ENCODE data around the gene SIK3.

SIK3 gene

GRCh38 chr11:117107701-117108590, 9.7 kb upstream of the SIK3 start:
- DNase-seq: no peak

GRCh38 chr11:117100556-117100955, 2.3 kb upstream of the SIK3 start:
- DNase-seq: no peak

GRCh38 chr11:117099696-117100095, 1.5 kb upstream of the SIK3 start:
- DNase-seq: no peak

DNA sequence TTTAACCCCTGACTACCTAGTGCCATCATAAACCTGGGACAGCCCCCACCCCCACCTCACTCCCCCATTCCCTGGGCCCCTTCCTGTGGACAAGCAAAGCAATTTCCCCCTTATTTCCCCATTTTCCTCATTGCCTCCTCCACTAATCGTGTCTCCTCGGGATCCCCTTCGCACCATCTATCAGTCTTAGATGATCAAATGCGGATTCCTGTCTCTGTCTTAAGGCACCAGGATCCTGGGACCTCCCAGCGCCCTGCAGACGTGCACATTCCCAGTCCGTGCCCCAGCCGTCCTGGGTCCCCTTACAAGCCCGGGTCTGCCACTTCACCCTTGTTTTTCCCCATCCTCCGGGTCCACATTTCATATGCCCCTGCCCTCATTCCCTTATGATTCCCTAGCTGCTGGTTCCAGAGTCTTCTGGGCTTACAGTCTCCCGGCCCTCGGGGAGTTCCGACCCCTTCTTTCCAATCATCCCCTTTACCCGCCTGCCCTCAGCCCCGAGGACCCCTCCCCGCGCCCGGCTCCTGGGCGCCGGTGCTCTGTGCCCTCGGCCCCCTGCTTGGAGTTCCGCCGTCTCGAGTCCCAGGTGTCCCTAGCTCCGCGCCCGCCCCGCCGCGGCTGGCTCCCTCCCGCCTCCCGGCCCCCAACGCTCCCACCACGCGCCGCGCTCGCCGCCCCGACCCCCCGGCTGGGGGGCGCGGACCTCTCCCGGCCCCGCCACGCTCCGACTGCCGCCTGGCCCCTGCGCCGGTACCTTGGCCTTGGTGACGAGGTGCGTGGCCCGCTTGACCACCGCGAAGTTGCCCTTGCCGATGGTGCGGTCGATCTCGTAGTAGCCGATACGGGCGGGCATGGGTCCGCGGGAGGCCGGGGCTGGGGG, 599 bp downstream of the SIK3 start:
- peak; percentile 5 to 11 for DNase-seq

DNA sequence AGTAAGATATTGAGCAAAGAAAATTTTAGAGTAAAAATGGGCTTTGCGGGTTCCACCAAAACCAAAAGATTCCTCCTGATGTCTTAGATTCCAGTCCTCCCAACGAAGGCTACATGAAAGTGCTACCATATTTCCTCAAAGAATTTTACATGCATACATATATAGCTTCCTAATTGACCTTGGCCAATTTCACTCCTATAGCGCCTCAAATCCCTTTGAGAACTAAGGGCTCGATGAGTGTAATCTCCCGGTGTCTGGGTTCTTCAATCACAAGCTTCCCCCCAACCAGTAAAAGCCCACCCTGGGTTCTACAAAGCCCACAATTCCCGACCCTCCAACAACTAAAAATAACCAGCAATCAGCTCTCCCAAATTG, 1.2 kb downstream of the SIK3 start:
- DNase-seq: no peak

- DNase-seq: peak; percentile 20 to 33
Measured at GRCh38 chr11:117096201-117096991, 1.8 kb downstream of the SIK3 start.

DNA sequence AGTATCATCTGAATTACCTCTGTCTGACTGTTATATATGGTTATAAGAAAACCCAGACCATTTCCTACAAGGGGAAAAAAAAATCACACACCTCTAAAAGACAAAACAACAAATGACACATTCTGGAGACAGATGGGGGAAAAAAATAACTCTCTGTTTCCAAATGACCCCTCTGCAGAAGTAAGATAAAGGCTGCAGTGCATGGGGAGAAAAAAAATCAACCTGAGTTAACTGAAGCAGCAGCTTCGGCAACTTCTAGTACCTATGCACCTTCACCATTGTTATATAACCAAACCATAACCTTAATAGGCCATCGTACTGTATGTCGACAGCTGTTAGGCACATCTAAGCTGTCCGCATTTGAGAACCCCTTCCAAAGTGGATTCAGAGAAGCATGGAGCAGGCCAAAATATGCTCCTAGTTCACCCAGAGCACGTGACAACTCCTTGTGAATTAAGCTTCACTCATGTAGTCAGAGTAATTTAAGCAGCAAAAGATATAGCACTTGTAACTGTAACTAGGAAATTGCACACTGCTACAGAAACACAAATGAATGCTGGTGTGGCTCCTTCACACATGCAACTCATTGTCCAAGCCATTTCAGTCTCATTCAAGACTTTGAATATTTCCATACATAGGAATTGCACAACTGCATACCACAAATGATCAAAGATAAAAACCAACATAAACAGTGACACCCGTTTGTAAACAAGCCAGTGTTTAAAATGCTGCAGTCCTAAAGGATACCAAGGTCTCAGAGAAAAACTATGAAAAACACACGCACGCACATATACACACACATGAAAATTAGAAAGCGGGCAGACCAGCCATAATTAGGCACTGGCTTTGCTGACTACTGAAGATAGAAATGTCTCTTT, 2.7 kb downstream of the SIK3 start:
- no peak for DNase-seq

- DNase-seq: no peak
Measured at GRCh38 chr11:117094776-117095175, 3.5 kb downstream of the SIK3 start.

DNA sequence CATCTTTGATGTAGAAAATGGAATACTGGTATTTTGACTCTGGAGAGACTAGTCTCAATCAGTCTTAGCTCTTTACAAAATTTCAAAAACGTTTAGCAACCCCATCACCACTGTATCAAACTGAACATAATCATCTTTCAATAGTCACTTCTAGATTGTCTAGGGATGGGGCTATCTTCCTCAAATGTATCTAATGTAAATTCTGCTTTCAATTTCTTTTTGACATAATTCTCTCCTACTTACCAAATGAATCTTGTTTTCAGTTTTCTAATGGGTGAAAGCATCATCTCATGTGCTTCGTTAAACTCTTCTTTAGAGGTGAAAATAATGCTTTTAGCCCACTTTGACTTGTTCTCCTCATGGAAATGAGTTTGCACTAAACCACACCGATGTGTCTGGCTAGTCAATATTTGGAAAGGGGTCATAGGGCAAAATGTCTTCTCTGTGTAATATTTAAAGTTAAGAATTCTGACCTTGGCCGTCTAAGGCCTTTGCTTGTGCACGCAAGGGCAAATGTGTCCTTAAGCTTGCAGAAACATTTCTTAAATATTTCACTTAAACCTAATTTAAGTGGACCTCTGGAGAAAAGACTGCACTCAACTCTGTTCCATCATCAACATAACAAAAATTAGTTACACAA, 5.2 kb downstream of the SIK3 start:
- no peak for DNase-seq

GRCh38 chr11:117091753-117092477, 6.3 kb downstream of the SIK3 start:
- no peak for DNase-seq

DNA sequence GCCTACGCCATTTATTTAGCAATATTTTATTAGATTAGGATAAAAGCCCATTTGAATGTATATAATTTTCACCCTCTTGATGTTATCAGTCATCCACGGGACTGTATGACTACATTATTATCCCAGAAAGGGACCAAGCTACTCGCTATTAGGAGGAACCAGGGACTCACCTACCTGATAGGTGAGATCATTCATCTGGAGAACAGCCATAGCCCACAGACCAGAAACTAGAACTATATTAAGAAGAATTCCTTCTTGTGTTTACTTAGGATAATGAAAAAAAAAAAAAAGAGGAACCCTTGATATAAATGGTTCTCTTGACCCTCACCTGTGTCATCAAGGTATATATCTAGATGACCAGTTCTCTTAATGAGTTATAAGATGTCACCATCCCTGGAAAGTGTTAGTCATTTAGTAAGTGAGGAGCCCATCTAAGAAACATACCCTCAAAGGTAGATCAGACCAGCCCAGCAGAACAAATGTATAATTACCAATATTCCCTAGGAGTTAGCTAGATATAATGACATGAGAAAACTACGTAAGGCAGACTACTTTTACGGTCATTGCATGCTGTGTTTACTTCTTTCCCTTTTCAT, 8.0 kb downstream of the SIK3 start:
- DNase-seq: no peak

DNA sequence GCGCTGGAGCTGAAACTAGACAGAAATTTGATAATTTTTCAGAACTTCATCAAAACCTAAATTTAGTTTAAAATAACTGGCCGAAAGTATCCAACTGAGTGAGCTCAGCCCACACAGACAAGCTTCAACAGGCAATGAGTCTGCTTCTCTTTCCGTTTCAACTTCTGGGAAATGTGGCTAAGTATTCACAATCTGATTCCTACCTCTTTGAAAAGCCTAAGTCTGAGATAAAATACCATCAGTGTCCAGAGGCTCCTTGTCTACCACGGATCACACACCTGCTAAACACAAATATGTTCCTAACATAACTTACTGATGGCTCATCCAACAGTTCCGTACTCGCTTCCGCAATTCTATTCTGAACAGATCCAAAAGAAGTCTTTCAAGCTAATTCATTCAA, 8.5 kb downstream of the SIK3 start:
- no peak for DNase-seq

- no peak for DNase-seq
Measured at GRCh38 chr11:117087446-117087845, 10.8 kb downstream of the SIK3 start.

GRCh38 chr11:117084992-117085391, 13.2 kb downstream of the SIK3 start:
- no peak for DNase-seq

DNA sequence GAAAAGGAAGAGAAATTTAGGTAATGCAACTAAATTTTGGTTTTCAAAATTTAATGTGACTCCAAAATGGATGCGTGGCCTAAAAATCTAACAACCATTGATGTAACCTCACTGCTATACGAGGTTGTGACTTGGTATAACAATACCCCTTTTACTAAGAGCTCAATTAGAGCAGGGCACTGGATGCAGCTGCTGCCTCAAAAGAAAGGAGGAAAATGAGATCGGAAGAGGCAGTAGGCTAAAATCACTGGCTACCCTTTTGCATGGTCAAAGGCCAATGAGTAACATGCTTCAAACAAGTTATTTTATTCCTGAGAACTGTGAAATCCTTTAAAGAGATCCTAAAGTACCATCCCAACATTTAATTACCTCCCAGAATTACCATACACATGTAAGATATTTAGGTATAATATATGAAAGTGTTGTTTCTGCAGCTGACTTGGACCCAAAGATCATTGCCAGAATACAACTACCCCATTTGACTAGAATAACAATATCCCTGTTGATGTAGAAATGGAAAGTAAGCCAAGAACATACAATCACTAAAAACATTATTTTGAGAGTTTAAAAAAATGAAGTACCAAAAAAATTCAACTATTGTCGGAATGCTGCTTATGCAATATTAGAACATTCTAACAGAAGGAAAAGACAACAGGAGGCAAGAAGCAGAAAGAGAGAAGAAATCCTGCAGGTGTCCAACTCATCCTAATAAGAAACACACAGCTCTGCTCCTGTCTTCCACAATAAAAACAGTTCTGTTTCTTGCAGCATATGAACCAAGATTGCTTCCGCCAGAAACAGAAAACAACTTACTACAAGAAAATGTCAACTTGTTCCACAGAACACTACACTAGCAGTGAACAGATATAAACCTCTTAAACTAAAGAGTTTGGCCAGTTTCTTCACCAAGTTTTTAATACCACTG, 15.0 kb downstream of the SIK3 start:
- no peak for DNase-seq

- DNase-seq: no peak
Measured at GRCh38 chr11:117081908-117082307, 16.3 kb downstream of the SIK3 start.

DNA sequence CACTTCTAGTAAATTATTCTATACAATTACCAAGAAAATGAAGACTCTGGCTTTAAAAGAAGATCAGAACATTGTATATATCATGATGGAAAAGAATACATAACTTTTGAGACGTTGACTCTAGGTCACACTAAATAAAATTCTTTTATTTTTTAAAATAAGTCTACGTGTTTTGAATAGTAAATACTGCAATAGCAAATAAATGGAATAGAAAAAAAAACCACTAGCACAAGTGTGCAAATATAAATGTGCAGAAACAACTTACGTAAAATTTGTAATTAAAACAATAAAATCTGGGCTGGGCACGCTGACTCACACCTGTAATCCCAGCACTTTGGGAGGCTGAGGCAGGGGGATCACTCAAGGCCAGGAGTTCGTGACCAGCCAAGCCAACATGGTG, 17.9 kb downstream of the SIK3 start:
- no peak for DNase-seq

DNA sequence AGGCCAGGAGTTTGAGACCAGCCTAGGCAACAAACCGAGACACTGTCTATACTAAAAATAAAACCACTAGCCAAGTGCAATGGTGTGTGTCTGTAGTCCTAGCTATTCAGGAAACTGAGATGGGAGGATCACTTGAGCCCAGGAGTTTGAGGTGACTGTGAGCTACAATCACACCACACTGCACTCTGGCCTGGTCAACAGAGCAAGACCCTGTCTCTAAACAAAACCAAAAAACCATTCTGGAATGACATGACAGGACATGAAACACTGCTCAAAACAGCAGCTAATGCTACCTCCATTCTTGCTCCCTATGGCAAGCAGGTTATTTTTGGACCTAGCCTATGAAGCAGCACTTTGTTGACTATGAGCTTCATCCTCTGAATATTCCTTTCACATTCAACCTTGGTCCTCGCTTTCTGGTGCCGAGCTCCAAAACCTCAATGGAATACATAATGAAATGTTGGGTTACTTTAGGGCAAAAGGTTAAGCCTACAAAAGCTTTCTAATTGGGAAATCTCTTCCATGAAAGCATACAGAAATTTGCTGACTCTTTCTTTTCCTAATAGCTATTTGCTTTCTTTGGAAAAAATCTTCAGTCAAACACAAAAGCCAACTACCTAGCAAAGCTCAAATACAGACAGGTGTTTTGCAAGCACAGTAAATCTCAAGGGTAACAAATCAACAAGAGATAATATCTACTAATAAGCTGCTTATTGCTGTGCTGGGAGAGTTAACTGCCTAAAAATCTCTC, 21.1 kb downstream of the SIK3 start:
- DNase-seq: no peak

- DNase-seq: no peak
Measured at GRCh38 chr11:117075186-117075585, 23.0 kb downstream of the SIK3 start.
